ENCODE data around the gene ZG16. TPM values are rescaled to one million over a fixed set of nuclear protein-coding genes. Genes with fewer than 3 reads are reported as not detected.
"Not testable (repeated sequence)": the region's sequence is repeated elsewhere in the genome, so short reads cannot be mapped to it uniquely, and the experiment has no call there.

ZG16 gene
- total RNA-seq = not detected

GRCh38 chr16:29777576-29778350 lies at the start of gene ZG16:
ZG16 (plus strand) TSS chr16:29778256; CDS start chr16:29779267, 1,011 bp downstream.
- no peak for DNase-seq

- DNase-seq = no peak
Measured at GRCh38 chr16:29729116-29729521, 48.9 kb upstream of the ZG16 start.

- DNase-seq = no peak
Measured at GRCh38 chr16:29730649-29731048, 47.4 kb upstream of the ZG16 start.

GRCh38 chr16:29731768-29732601 lies 46.1 kb upstream of the ZG16 start:
- DNase-seq = not testable (repeated sequence)

GRCh38 chr16:29734786-29735185 lies 43.3 kb upstream of the ZG16 start:
- DNase-seq = no peak

- DNase-seq = no peak
Measured at GRCh38 chr16:29736112-29736511, 41.9 kb upstream of the ZG16 start.

GRCh38 chr16:29736764-29737163 lies 41.3 kb upstream of the ZG16 start:
- no peak for DNase-seq

- no peak for DNase-seq
Measured at GRCh38 chr16:29737713-29738112, 40.3 kb upstream of the ZG16 start.

GRCh38 chr16:29738514-29738913 lies 39.5 kb upstream of the ZG16 start:
- DNase-seq = no peak

- not testable (repeated sequence) for DNase-seq
Measured at GRCh38 chr16:29739927-29740629, 38.0 kb upstream of the ZG16 start.

- not testable (repeated sequence) for DNase-seq
Measured at GRCh38 chr16:29740630-29741015, 37.4 kb upstream of the ZG16 start.

GRCh38 chr16:29742683-29743275 lies 35.3 kb upstream of the ZG16 start:
- no peak for DNase-seq

- no peak for DNase-seq
Measured at GRCh38 chr16:29743475-29743826, 34.6 kb upstream of the ZG16 start.

GRCh38 chr16:29743827-29744531 lies 34.1 kb upstream of the ZG16 start:
- no peak for DNase-seq

GRCh38 chr16:29744541-29745101 lies 33.4 kb upstream of the ZG16 start:
- no peak for DNase-seq

- no peak for DNase-seq
Measured at GRCh38 chr16:29745121-29745852, 32.8 kb upstream of the ZG16 start.

- no peak for DNase-seq
Measured at GRCh38 chr16:29745853-29746345, 32.2 kb upstream of the ZG16 start, which contains the start of gene C16orf54. C16orf54 (minus strand) TSS chr16:29745990; CDS start chr16:29744951, 1,039 bp downstream.

GRCh38 chr16:29746518-29746917 lies 31.5 kb upstream of the ZG16 start:
- DNase-seq = not testable (repeated sequence)

- no peak for DNase-seq
Measured at GRCh38 chr16:29747947-29748759, 29.9 kb upstream of the ZG16 start.

- not testable (repeated sequence) for DNase-seq
Measured at GRCh38 chr16:29748760-29749149, 29.3 kb upstream of the ZG16 start.

Measured in occipital lobe (tissue), 2 donors.